Activated naive CD8-positive, alpha-beta T cell treated with anti-CD3 and anti-CD28 coated beads for 36 hours (primary cell): ENCODE data around the gene LDB2. TPM values are rescaled to one million over a fixed set of nuclear protein-coding genes. Genes with fewer than 3 reads are reported as not detected.
"Not testable (repeated sequence)": the region's sequence is repeated elsewhere in the genome, so short reads cannot be mapped to it uniquely, and the experiment has no call there.

Source experiments
- DNase-seq: peaks from one replicate; pipeline ENCODE4 v3.0.0; 2021
- H3K27ac Mint-ChIP-seq: one replicate; pipeline ENCODE4 v1.8.0; 2022; ENCODE audit warnings: mild to moderate bottlenecking, moderate library complexity, mixed read lengths
- H3K27me3 Mint-ChIP-seq: one replicate; pipeline ENCODE4 v1.8.0; 2022; ENCODE audit warnings: mild to moderate bottlenecking, mixed read lengths
- H3K36me3 Mint-ChIP-seq: one replicate; pipeline ENCODE4 v1.8.0; 2021; ENCODE audit warnings: mild to moderate bottlenecking, mixed read lengths
- H3K4me1 Mint-ChIP-seq: one replicate; pipeline ENCODE4 v1.8.0; 2021; ENCODE audit warnings: mixed read lengths
- H3K4me3 Mint-ChIP-seq: one replicate; pipeline ENCODE4 v1.8.0; 2022; ENCODE audit warnings: mild to moderate bottlenecking, moderate library complexity, mixed read lengths
- H3K9me3 Mint-ChIP-seq: one replicate; pipeline ENCODE4 v1.8.0; 2022; ENCODE audit warnings: mixed read lengths
- total RNA-seq, 2 experiments: library from RNA; stranded (reverse); gene quantifications; one replicate each; pipeline ENCODE4 v1.2.3, GENCODE V29; 2021

The LDB2 gene
- total RNA-seq, 2 experiments from 2014 or later, result not detected

- no peak overlapping the region for H3K27ac Mint-ChIP-seq
- H3K27me3 Mint-ChIP-seq, result no peaks in the 10 kb centered on the region
- H3K36me3 Mint-ChIP-seq, result no peaks in the 10 kb centered on the region
- H3K4me3 Mint-ChIP-seq, result no peak overlapping the region
- no peak for DNase-seq
- no peaks in the 10 kb centered on the region for H3K4me1 Mint-ChIP-seq
- no peaks in the 10 kb centered on the region for H3K9me3 Mint-ChIP-seq
Measured at GRCh38 chr4:16545656-16546055, 352.8 kb downstream of the LDB2 start.

- no peak for DNase-seq
- no peaks in the 10 kb centered on the region for H3K9me3 Mint-ChIP-seq
- no peaks in the 10 kb centered on the region for H3K27me3 Mint-ChIP-seq
- no peaks in the 10 kb centered on the region for H3K4me1 Mint-ChIP-seq
- H3K4me3 Mint-ChIP-seq, result no peak overlapping the region
- no peak overlapping the region for H3K27ac Mint-ChIP-seq
- no peaks in the 10 kb centered on the region for H3K36me3 Mint-ChIP-seq
Measured at GRCh38 chr4:16544869-16545268, 353.6 kb downstream of the LDB2 start.

- Mint-ChIP-seq H3K4me1 (no peaks in the 10 kb centered on the region), H3K36me3 (no peaks in the 10 kb centered on the region), H3K9me3 (no peaks in the 10 kb centered on the region), H3K27ac (no peak overlapping the region), H3K4me3 (no peak overlapping the region), H3K27me3 (no peaks in the 10 kb centered on the region)
- no peak for DNase-seq
Measured at GRCh38 chr4:16544251-16544721, 354.2 kb downstream of the LDB2 start.

- Mint-ChIP-seq H3K27me3 (peaks cover under 1% of the 10 kb centered on the region), H3K36me3 (no peaks in the 10 kb centered on the region), H3K4me1 (no peaks in the 10 kb centered on the region), H3K27ac (no peak overlapping the region), H3K9me3 (no peaks in the 10 kb centered on the region), H3K4me3 (no peak overlapping the region)
- DNase-seq, result no peak
Measured at GRCh38 chr4:16537926-16538325, 360.5 kb downstream of the LDB2 start.

GRCh38 chr4:16532240-16532970 lies 366.0 kb downstream of the LDB2 start:
- Mint-ChIP-seq H3K4me3 (no peak overlapping the region), H3K27ac (no peak overlapping the region), H3K9me3 (no peaks in the 10 kb centered on the region), H3K4me1 (no peaks in the 10 kb centered on the region), H3K27me3 (peaks cover 4% of the 10 kb centered on the region), H3K36me3 (no peaks in the 10 kb centered on the region)
- no peak for DNase-seq

- no peak overlapping the region for H3K4me3 Mint-ChIP-seq
- no peak overlapping the region for H3K27ac Mint-ChIP-seq
- DNase-seq, result no peak
- peaks cover 4% of the 10 kb centered on the region for H3K27me3 Mint-ChIP-seq
- no peaks in the 10 kb centered on the region for H3K36me3 Mint-ChIP-seq
- no peaks in the 10 kb centered on the region for H3K4me1 Mint-ChIP-seq
- H3K9me3 Mint-ChIP-seq, result no peaks in the 10 kb centered on the region
Measured at GRCh38 chr4:16530688-16531635, 367.5 kb downstream of the LDB2 start.

GRCh38 chr4:16524911-16525554 lies 373.4 kb downstream of the LDB2 start:
- no peaks in the 10 kb centered on the region for H3K36me3 Mint-ChIP-seq
- DNase-seq, result no peak
- no peak overlapping the region for H3K4me3 Mint-ChIP-seq
- no peaks in the 10 kb centered on the region for H3K9me3 Mint-ChIP-seq
- no peaks in the 10 kb centered on the region for H3K27me3 Mint-ChIP-seq
- no peaks in the 10 kb centered on the region for H3K4me1 Mint-ChIP-seq
- H3K27ac Mint-ChIP-seq, result no peak overlapping the region

- Mint-ChIP-seq H3K9me3 (no peaks in the 10 kb centered on the region), H3K4me1 (no peaks in the 10 kb centered on the region), H3K27me3 (no peaks in the 10 kb centered on the region), H3K36me3 (no peaks in the 10 kb centered on the region), H3K4me3 (no peak overlapping the region), H3K27ac (no peak overlapping the region)
- DNase-seq, result no peak
Measured at GRCh38 chr4:16524406-16524805, 374.0 kb downstream of the LDB2 start.

- not testable (repeated sequence) for DNase-seq, H3K36me3 Mint-ChIP-seq, H3K4me1 Mint-ChIP-seq, H3K27me3 Mint-ChIP-seq, H3K9me3 Mint-ChIP-seq, H3K4me3 Mint-ChIP-seq, H3K27ac Mint-ChIP-seq
Measured at GRCh38 chr4:16523526-16523925, 374.9 kb downstream of the LDB2 start.

GRCh38 chr4:16521156-16521915 lies 377.1 kb downstream of the LDB2 start:
- Mint-ChIP-seq H3K36me3 (no peaks in the 10 kb centered on the region), H3K9me3 (no peaks in the 10 kb centered on the region), H3K4me1 (no peaks in the 10 kb centered on the region), H3K27me3 (no peaks in the 10 kb centered on the region), H3K4me3 (no peak overlapping the region), H3K27ac (no peak overlapping the region)
- no peak for DNase-seq

- no peaks in the 10 kb centered on the region for H3K27me3 Mint-ChIP-seq
- H3K36me3 Mint-ChIP-seq, result no peaks in the 10 kb centered on the region
- H3K9me3 Mint-ChIP-seq, result no peaks in the 10 kb centered on the region
- H3K27ac Mint-ChIP-seq, result no peak overlapping the region
- DNase-seq, result no peak
- H3K4me3 Mint-ChIP-seq, result no peak overlapping the region
- H3K4me1 Mint-ChIP-seq, result no peaks in the 10 kb centered on the region
Measured at GRCh38 chr4:16516796-16517439, 381.5 kb downstream of the LDB2 start.

- no peak for DNase-seq
- no peak overlapping the region for H3K4me3 Mint-ChIP-seq
- H3K27me3 Mint-ChIP-seq, result no peaks in the 10 kb centered on the region
- no peaks in the 10 kb centered on the region for H3K4me1 Mint-ChIP-seq
- no peak overlapping the region for H3K27ac Mint-ChIP-seq
- H3K9me3 Mint-ChIP-seq, result peaks cover 2% of the 10 kb centered on the region
- H3K36me3 Mint-ChIP-seq, result no peaks in the 10 kb centered on the region
Measured at GRCh38 chr4:16513876-16514275, 384.6 kb downstream of the LDB2 start.

- Mint-ChIP-seq H3K4me1 (no peaks in the 10 kb centered on the region), H3K9me3 (peaks cover 5% of the 10 kb centered on the region), H3K27ac (no peak overlapping the region), H3K4me3 (no peak overlapping the region), H3K27me3 (no peaks in the 10 kb centered on the region), H3K36me3 (peaks cover 2% of the 10 kb centered on the region)
- DNase-seq, result no peak
Measured at GRCh38 chr4:16508968-16509367, 389.5 kb downstream of the LDB2 start.

- Mint-ChIP-seq H3K4me1 (no peaks in the 10 kb centered on the region), H3K9me3 (peaks cover 6% of the 10 kb centered on the region), H3K36me3 (peaks cover 2% of the 10 kb centered on the region), H3K27ac (no peak overlapping the region), H3K4me3 (no peak overlapping the region), H3K27me3 (no peaks in the 10 kb centered on the region)
- no peak for DNase-seq
Measured at GRCh38 chr4:16505726-16506125, 392.7 kb downstream of the LDB2 start.
